Endothelial cell of umbilical vein (primary cell): Measurements from ENCODE around the gene ADD1. TPM values are rescaled to one million over a fixed set of nuclear protein-coding genes. Genes with fewer than 3 reads are reported as not detected.

ENCODE experiments used
- BruUV-seq: library from RNA; stranded (reverse); fragments of 400-500 nt; replicated peaks from 2 replicates; lab custom pipeline; 2021; lab: Mats Ljungman, UMichigan
- CTCF ChIA-PET: fragments of 300-600, 350-600 bp; sonication (Branson Sonifier 250); formaldehyde crosslinking; loops from one replicate; lab custom pipeline; 2021; ENCODE audit warnings: antibody characterized with exemption, inconsistent platforms; lab: Charles Lee
- POLR2A ChIA-PET: fragments of 300-600, 350-600 bp; sonication (Branson Sonifier 250); formaldehyde crosslinking; loops from one replicate; lab custom pipeline; 2021; ENCODE audit warnings: antibody characterized with exemption, inconsistent platforms; lab: Charles Lee
- DNase-seq: peaks from one replicate; pipeline ENCODE4 v3.0.0-alpha.2; 2011; ENCODE audit warnings: low read depth, low spot score
- FAIRE-seq: peaks from 2 replicates; lab custom pipeline; 2011; peaks lifted over from hg19 to GRCh38; lab: Jason Lieb, UNC
- H2AFZ ChIP-seq: 2 replicates; pipeline ENCODE4 v1.6.0; 2012; ENCODE audit warnings: low read depth, low read length, control low read depth, inconsistent platforms
- H3K27ac ChIP-seq: 2 replicates; pipeline ENCODE4 v1.5.1; 2011; ENCODE audit warnings: low read depth, mild to moderate bottlenecking, control low read depth, low read length, moderate library complexity; ENCODE audit not compliant: insufficient read depth
- H3K27me3 ChIP-seq, 2 experiments: 2 replicates each; pipeline versions ENCODE4 v1.6.0 to v1.6.1; 2011; ENCODE audit warnings: low read length in 2 of 2, mixed read lengths in 1 of 2; ENCODE audit not compliant: control insufficient read depth in 2 of 2, insufficient read depth in 2 of 2
- H3K36me3 ChIP-seq, 2 experiments: 2 replicates in 1 of 2; 3 replicates in 1 of 2; pipeline ENCODE4 v1.5.1; 2011; ENCODE audit warnings: low read length in 2 of 2, mild to moderate bottlenecking in 1 of 2, moderate library complexity in 1 of 2; ENCODE audit not compliant: control insufficient read depth in 2 of 2, insufficient read depth in 2 of 2; ENCODE audit errors: extremely low read depth in 1 of 2
- H3K4me1 ChIP-seq: 3 replicates; pipeline ENCODE4 v1.5.1; 2011; ENCODE audit warnings: mild to moderate bottlenecking, low read length; ENCODE audit not compliant: control insufficient read depth, insufficient read depth; ENCODE audit errors: extremely low read depth
- H3K4me2 ChIP-seq: 2 replicates; pipeline ENCODE4 v1.6.1; 2011; ENCODE audit warnings: low read length, control low read depth, mixed read lengths; ENCODE audit not compliant: insufficient read depth
- H3K4me3 ChIP-seq, 3 experiments: fragments of 200-600 bp in 1 of 3; sonication (generic), shearing (Covaris generic) in 1 of 3; replicated peaks in 1 of 3; 2 replicates each; pipeline ENCODE4 v1.5.1; 2011 to 2016; ENCODE audit warnings: control low read depth in 3 of 3, low read length in 3 of 3, mild to moderate bottlenecking in 2 of 3, inconsistent platforms in 1 of 3, low read depth in 1 of 3, moderate library complexity in 1 of 3; ENCODE audit not compliant: insufficient read depth in 1 of 3
- H3K79me2 ChIP-seq: 2 replicates; pipeline ENCODE4 v1.6.0; 2012; ENCODE audit warnings: low read length, inconsistent platforms; ENCODE audit not compliant: control insufficient read depth, insufficient read depth
- H3K9ac ChIP-seq: replicated peaks from 2 replicates; pipeline ENCODE3; 2011; ENCODE audit warnings: low read length, control low read depth; ENCODE audit not compliant: insufficient read depth; ENCODE audit errors: extremely low read depth
- H3K9me1 ChIP-seq: replicated peaks from 3 replicates; pipeline ENCODE4 v1.6.0; 2011; ENCODE audit warnings: mild to moderate bottlenecking, low read length; ENCODE audit not compliant: control insufficient read depth, insufficient read depth; ENCODE audit errors: extremely low read depth
- H3K9me3 ChIP-seq: replicated peaks from 2 replicates; pipeline ENCODE4 v1.5.1; 2012; ENCODE audit warnings: low read length, inconsistent platforms; ENCODE audit not compliant: control insufficient read depth, insufficient read depth
- H4K20me1 ChIP-seq: replicated peaks from 2 replicates; pipeline ENCODE3; 2011; ENCODE audit warnings: mild to moderate bottlenecking, low read length; ENCODE audit not compliant: control insufficient read depth, insufficient read depth; ENCODE audit errors: extremely low read depth
- CTCF ChIP-seq, 2 donors: IDR thresholded peaks; 1 replicate in 1 of 2; 2 replicates in 1 of 2; pipeline ENCODE4 v1.5.1; 2011; ENCODE audit warnings: low read length in 2 of 2, mild to moderate bottlenecking in 2 of 2, moderate library complexity in 2 of 2, control low read depth in 1 of 2, inconsistent platforms in 1 of 2, low read depth in 1 of 2; ENCODE audit not compliant: insufficient read depth in 1 of 2; ENCODE audit errors: extremely low read depth in 1 of 2
- EZH2 ChIP-seq: IDR thresholded peaks from 2 replicates; pipeline ENCODE4 v1.6.1; 2012; ENCODE audit warnings: borderline replicate concordance, low read depth, mild to moderate bottlenecking, moderate library complexity, low read length, inconsistent platforms; ENCODE audit not compliant: severe bottlenecking
- FOS ChIP-seq: IDR thresholded peaks from 2 replicates; pipeline ENCODE4 v1.6.1; 2011; ENCODE audit warnings: mild to moderate bottlenecking, low read length, moderate library complexity, borderline replicate concordance; ENCODE audit not compliant: insufficient read depth
- GATA2 ChIP-seq: IDR thresholded peaks from 2 replicates; pipeline ENCODE4 v1.7.0; 2011; ENCODE audit warnings: low read depth, mild to moderate bottlenecking, moderate library complexity, mixed read lengths, low read length; ENCODE audit not compliant: insufficient read length, insufficient read depth
- JUN ChIP-seq: IDR thresholded peaks from 2 replicates; pipeline ENCODE4 v1.6.1; 2011; ENCODE audit warnings: borderline replicate concordance, low read depth; ENCODE audit not compliant: insufficient read length, insufficient read depth
- MYC ChIP-seq: IDR thresholded peaks from one replicate; pipeline ENCODE4 v1.6.1; 2011; ENCODE audit warnings: mild to moderate bottlenecking, low read depth, low read length
- POLR2A ChIP-seq: IDR thresholded peaks from 2 replicates; pipeline ENCODE4 v1.6.1; 2012; ENCODE audit warnings: low read depth, mild to moderate bottlenecking, control low read depth, low read length
- POLR2AphosphoS5 ChIP-seq: IDR thresholded peaks from 2 replicates; pipeline ENCODE4 v1.6.1; 2012; ENCODE audit warnings: low read depth, mild to moderate bottlenecking, control low read depth, low read length, moderate library complexity; ENCODE audit not compliant: insufficient read depth
- dilution Hi-C: fragments of 300-500 bp; cut with MboI; formaldehyde crosslinking; loops from one replicate; pipeline ENCODE4 v1.15.0; 2019; ENCODE audit warnings: low sequenced_read_pairs; ENCODE audit not compliant: extremely low pct_ligation_motif_present
- intact Hi-C: fragments of 100-400 bp; cut with micrococcal nuclease; formaldehyde crosslinking; loops from one replicate; pipeline ENCODE4 v1.10.0; 2022
- polyA plus RNA-seq, 4 experiments: library from polyadenylated mRNA; depleted of rRNA in 3 of 4; stranded (reverse) in 3 of 4; unstranded in 1 of 4; fragments of >200 nt; gene quantifications; 2 replicates each; pipeline versions ENCODE4 v1.2.1 to v1.2.3, GENCODE V29; 2011 to 2012; ENCODE audit warnings: missing spikeins in 1 of 4
- total RNA-seq: library from RNA; stranded (reverse); gene quantifications from 2 replicates; pipeline ENCODE4 v1.2.3, GENCODE V29; 2021
- TF ChIP-seq, protein P1 (sequence below): IDR thresholded peaks from 2 replicates; pipeline ENCODE4 v1.6.1; 2011; ENCODE audit not compliant: insufficient read depth, insufficient read length

Gene ADD1
- total and polyA plus RNA-seq, 2 donors (not counting 3 experiments of a cell fraction or from before 2014, with no cell fraction given): 219 to 305 TPM

DNA sequence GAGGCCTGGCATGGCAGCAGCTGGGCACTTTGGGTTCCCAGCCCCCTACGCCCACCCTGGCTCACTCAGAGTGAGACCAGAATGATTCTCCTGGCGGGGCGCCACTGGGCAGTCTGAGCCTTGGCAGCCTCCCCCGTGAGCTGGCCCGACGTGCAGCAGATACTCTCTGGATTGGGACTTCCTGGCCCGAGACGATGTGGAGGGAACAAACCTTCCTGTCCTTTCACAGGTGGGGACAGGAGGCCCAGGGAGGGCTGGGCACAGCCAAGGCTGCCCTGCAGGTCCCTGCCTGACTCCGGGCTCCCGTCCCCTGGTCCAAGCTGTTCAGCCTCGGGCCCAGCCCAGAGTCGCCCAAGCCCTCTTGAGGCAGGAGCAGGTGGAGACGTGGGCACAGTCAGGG is 17.9 kb upstream of the ADD1 start:
- FAIRE-seq (no peak), DNase-seq (no peak)
- no peaks in the 10 kb centered on the region for H3K9me1 ChIP-seq
- POLR2A ChIA-PET: no interaction called here
- CTCF ChIA-PET: interaction anchor here (0.8 kb wide), 1 partner anchor 62 kb away, joined by 3 read pairs; no protein-coding TSS in a partner anchor
- no peaks in the 10 kb centered on the region for H3K9me3 ChIP-seq
- TF ChIP-seq EZH2: no peak
- TF ChIP-seq POLR2AphosphoS5: no peak
- no peak for TF ChIP-seq GATA2
- TF ChIP-seq MYC: no peak
- TF ChIP-seq, protein P1, sequence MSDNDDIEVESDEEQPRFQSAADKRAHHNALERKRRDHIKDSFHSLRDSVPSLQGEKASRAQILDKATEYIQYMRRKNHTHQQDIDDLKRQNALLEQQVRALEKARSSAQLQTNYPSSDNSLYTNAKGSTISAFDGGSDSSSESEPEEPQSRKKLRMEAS: no peak
- no peak for TF ChIP-seq JUN
- no peak for TF ChIP-seq CTCF (IDR thresholded peaks at IDR 0.05; ENCODE audit: extremely low read depth in 1 of 2, insufficient read depth in 1 of 2, low read depth in 1 of 2, low read length in 2 of 2)
- no peak for TF ChIP-seq POLR2A
- TF ChIP-seq FOS: no peak
- H2AFZ ChIP-seq: no peak overlapping the region
- H4K20me1 ChIP-seq: no peaks in the 10 kb centered on the region
- intact Hi-C loops: no loop called here
- no peak overlapping the region for H3K27ac ChIP-seq
- no peak overlapping the region for H3K4me3 ChIP-seq
- dilution Hi-C loops: no loop called here
- BruUV-seq: no TSS peak
- H3K79me2 ChIP-seq: peaks cover 6% of the 10 kb centered on the region
- H3K9ac ChIP-seq: no peak overlapping the region
- H3K27me3 ChIP-seq: no peaks in the 10 kb centered on the region
- no peak overlapping the region for H3K4me2 ChIP-seq
- H3K4me1 ChIP-seq: no peaks in the 10 kb centered on the region
- H3K36me3 ChIP-seq: peaks cover 5 to 62% of the 10 kb centered on the region in 2 experiments
